NCI-H2196 treated with DMSO at 0.1 percent for 48 hours (cell line): ENCODE data around the gene TNFSF15.

Source experiments
- DNase-seq: peaks from one replicate; lab custom pipeline; 2025; ENCODE audit not compliant: unreplicated experiment; lab: John Stamatoyannopoulos, UW

TNFSF15 gene

GRCh38 chr9:114825126-114825795 lies 19.4 kb upstream of the TNFSF15 start:
- DNase-seq = no peak

GRCh38 chr9:114824110-114824509 lies 18.3 kb upstream of the TNFSF15 start:
- DNase-seq = no peak

- DNase-seq = no peak
These were observed 17.6 kb upstream of the TNFSF15 start for GRCh38 chr9:114823441-114823840.

GRCh38 chr9:114822708-114823107 lies 16.9 kb upstream of the TNFSF15 start:
- DNase-seq = no peak

- DNase-seq = no peak
These were observed 15.1 kb upstream of the TNFSF15 start for GRCh38 chr9:114820776-114821501.

- DNase-seq = no peak
These were observed 12.3 kb upstream of the TNFSF15 start for GRCh38 chr9:114818178-114818577.

GRCh38 chr9:114813717-114814418 lies 8.0 kb upstream of the TNFSF15 start:
- DNase-seq = no peak

GRCh38 chr9:114811966-114812636 lies 6.3 kb upstream of the TNFSF15 start:
- DNase-seq = peak; percentile 4

- no peak for DNase-seq
These were observed 5.5 kb upstream of the TNFSF15 start for GRCh38 chr9:114811301-114811700.

- DNase-seq = no peak
These were observed 4.8 kb upstream of the TNFSF15 start for GRCh38 chr9:114810614-114811013.

- no peak for DNase-seq
These were observed 674 bp upstream of the TNFSF15 start for GRCh38 chr9:114806526-114806900.

GRCh38 chr9:114804505-114804904 lies 1.3 kb downstream of the TNFSF15 start:
- DNase-seq = peak; percentile 12

GRCh38 chr9:114803479-114804265 lies 2.2 kb downstream of the TNFSF15 start:
- no peak for DNase-seq

GRCh38 chr9:114799925-114800324 lies 5.9 kb downstream of the TNFSF15 start:
- DNase-seq = no peak

GRCh38 chr9:114799441-114799840 lies 6.4 kb downstream of the TNFSF15 start:
- no peak for DNase-seq

- DNase-seq = peak; percentile 17
These were observed 6.9 kb downstream of the TNFSF15 start for GRCh38 chr9:114798780-114799427.

- no peak for DNase-seq
These were observed 7.7 kb downstream of the TNFSF15 start for GRCh38 chr9:114798101-114798500.

- DNase-seq = no peak
These were observed 13.4 kb downstream of the TNFSF15 start for GRCh38 chr9:114792396-114792795.

- no peak for DNase-seq
These were observed 14.1 kb downstream of the TNFSF15 start for GRCh38 chr9:114791736-114792135.

GRCh38 chr9:114791312-114791711 lies 14.5 kb downstream of the TNFSF15 start:
- DNase-seq = no peak
